Lower leg skin (tissue), 3 donors: ENCODE measurements around the gene EPO.

Experiments
- POLR2A ChIP-seq, 2 donors: fragments of 450-650 bp; IDR thresholded peaks; one replicate each; pipeline ENCODE4 v1.6.1; 2016 to 2017; ENCODE audit warnings: antibody characterized with exemption in 2 of 2, mild to moderate bottlenecking in 1 of 2, moderate library complexity in 1 of 2
- TF ChIP-seq, protein P1 (sequence below), 3 donors: fragments of 450-650 bp; IDR thresholded peaks; one replicate each; pipeline ENCODE4 v1.5.1; 2016; ENCODE audit warnings: antibody characterized with exemption in 3 of 3, mild to moderate bottlenecking in 3 of 3, moderate library complexity in 2 of 3

DNA sequence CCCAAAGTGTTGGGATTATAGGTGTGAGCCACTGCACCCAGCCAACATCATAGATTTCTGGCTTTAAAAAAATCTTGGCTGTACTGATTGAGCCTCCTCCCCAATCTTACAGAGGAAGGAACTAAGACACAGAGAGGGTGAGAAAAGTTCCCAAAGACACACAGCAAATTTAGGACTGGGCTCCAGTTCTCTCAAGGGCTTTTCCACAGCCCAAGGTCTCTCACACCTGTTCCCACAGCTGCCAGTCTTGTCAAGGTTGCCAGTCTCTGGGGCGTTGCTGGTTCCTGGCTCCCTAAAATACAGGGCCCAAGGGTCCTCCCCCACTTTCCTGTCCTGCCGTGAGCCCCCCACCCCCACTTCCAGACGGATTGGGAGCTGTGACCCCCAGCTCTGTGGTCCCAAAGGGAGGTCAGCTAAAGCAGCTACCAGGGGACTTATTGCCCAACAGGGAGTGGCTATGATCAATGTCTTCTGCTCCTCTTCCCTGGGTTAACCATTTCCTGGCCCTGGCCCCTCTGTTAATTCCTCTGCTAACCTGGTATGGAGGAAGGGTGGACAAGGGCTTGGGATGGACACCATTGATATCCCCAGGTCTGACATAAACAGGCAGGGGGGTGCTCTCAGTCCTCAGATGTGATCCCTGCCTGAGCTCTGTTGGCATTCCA, 10.0 kb downstream of the EPO start:
- TF ChIP-seq, protein P1, sequence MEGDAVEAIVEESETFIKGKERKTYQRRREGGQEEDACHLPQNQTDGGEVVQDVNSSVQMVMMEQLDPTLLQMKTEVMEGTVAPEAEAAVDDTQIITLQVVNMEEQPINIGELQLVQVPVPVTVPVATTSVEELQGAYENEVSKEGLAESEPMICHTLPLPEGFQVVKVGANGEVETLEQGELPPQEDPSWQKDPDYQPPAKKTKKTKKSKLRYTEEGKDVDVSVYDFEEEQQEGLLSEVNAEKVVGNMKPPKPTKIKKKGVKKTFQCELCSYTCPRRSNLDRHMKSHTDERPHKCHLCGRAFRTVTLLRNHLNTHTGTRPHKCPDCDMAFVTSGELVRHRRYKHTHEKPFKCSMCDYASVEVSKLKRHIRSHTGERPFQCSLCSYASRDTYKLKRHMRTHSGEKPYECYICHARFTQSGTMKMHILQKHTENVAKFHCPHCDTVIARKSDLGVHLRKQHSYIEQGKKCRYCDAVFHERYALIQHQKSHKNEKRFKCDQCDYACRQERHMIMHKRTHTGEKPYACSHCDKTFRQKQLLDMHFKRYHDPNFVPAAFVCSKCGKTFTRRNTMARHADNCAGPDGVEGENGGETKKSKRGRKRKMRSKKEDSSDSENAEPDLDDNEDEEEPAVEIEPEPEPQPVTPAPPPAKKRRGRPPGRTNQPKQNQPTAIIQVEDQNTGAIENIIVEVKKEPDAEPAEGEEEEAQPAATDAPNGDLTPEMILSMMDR (IDR thresholded peaks at IDR 0.05) = no peak
- no peak for TF ChIP-seq POLR2A (IDR thresholded peaks at IDR 0.05)
